LNCaP clone FGC (cell line): ENCODE data around the gene SCPEP1.

ENCODE experiments used
- DNase-seq: peaks from one replicate; pipeline ENCODE4 v3.0.0-alpha.2; 2011; ENCODE audit warnings: low read depth
- H3K4me3 ChIP-seq: 2 replicates; pipeline ENCODE4 v1.5.1; 2011; ENCODE audit warnings: mild to moderate bottlenecking, low read depth, low read length, control low read depth
- TF ChIP-seq, protein P1 (sequence below): IDR thresholded peaks from 2 replicates; pipeline ENCODE4 v1.5.1; 2012; ENCODE audit warnings: mild to moderate bottlenecking; ENCODE audit not compliant: control insufficient read depth, insufficient read depth; ENCODE audit errors: extremely low read depth

SCPEP1 gene

GRCh38 chr17:57016071-57016763 is 38.3 kb downstream of the SCPEP1 start:
- TF ChIP-seq, protein P1, sequence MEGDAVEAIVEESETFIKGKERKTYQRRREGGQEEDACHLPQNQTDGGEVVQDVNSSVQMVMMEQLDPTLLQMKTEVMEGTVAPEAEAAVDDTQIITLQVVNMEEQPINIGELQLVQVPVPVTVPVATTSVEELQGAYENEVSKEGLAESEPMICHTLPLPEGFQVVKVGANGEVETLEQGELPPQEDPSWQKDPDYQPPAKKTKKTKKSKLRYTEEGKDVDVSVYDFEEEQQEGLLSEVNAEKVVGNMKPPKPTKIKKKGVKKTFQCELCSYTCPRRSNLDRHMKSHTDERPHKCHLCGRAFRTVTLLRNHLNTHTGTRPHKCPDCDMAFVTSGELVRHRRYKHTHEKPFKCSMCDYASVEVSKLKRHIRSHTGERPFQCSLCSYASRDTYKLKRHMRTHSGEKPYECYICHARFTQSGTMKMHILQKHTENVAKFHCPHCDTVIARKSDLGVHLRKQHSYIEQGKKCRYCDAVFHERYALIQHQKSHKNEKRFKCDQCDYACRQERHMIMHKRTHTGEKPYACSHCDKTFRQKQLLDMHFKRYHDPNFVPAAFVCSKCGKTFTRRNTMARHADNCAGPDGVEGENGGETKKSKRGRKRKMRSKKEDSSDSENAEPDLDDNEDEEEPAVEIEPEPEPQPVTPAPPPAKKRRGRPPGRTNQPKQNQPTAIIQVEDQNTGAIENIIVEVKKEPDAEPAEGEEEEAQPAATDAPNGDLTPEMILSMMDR = no peak
- H3K4me3 ChIP-seq = no peak overlapping the region
- no peak for DNase-seq

GRCh38 chr17:57016764-57017116 is 38.8 kb downstream of the SCPEP1 start:
- DNase-seq = peak; percentile 81

GRCh38 chr17:57017625-57018024 is 39.7 kb downstream of the SCPEP1 start:
- no peak overlapping the region for H3K4me3 ChIP-seq
- DNase-seq = no peak
- TF ChIP-seq, protein P1 = no peak

More at GRCh38 chr17:57016764-57017116, 38.8 kb downstream of the SCPEP1 start:
- H3K4me3 ChIP-seq = no peak overlapping the region
- TF ChIP-seq, protein P1 = no peak

GRCh38 chr17:57020208-57020607 is 42.3 kb downstream of the SCPEP1 start:
- no peak overlapping the region for H3K4me3 ChIP-seq
- TF ChIP-seq, protein P1 = no peak
- DNase-seq = no peak

DNA sequence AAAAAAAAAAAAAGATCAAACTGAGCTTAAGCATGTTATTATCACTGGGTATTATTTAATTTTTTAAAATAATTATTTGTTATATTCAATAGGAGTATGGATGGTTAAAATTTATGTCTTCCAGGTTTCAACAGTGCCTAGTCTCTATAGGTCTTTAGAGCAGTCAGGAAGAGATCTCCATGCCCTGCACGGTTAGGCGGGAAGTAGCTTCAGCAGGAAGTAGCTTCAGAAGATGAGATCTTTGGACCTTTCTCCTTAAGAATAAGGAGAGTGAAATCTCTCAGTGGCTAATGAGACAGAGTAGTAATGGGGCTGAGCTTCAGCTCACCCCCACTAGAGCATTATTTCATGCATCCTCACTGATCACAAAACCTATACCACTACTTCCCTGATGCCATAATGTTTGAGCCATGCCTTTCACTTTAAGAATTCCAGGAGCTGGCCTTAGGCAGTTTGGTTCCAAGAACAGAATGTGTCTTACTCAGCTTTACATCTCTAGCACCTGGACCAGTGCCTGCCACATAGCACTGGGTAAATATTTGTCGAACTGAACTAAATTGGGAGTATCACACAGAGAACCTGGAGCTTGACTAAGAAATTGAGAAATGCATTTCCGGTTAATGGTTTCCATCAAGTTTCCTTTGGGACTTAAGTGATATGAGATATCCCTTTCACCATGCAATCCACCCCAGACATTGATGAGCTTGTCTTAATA is 43.5 kb downstream of the SCPEP1 start:
- H3K4me3 ChIP-seq = no peak overlapping the region

GRCh38 chr17:57025876-57026275 is 47.9 kb downstream of the SCPEP1 start:
- no peak for DNase-seq
- H3K4me3 ChIP-seq = no peak overlapping the region
- TF ChIP-seq, protein P1 = no peak

More for the DNA sequence above, 43.5 kb downstream of the SCPEP1 start:
- peak; percentile 94 for DNase-seq
- TF ChIP-seq, protein P1 = no peak

DNA sequence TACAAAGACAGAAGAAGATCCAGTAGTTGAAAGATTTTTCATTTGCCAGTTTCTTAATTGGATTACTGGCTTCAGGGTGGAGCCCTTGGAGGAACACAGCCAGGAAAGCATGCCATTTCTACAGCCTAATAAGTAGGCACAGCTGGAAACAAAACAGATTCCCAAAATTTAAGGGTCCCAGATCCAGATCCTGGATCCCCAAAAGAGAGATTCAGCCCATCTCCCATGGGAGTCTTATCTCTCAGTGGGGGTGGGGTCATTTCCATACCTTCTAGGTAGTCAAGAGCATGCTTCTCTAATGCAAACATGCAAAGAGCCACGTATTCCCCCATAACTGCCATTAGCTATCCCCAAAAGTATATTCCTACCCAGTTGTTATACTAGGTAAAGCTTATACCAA is 49.9 kb downstream of the SCPEP1 start:
- no peak for DNase-seq
- no peak overlapping the region for H3K4me3 ChIP-seq
- TF ChIP-seq, protein P1 = no peak
